Suprapubic skin (tissue), 3 donors: ENCODE results near the gene DCTPP1.

Experiments
- CTCF ChIP-seq, 2 donors: fragments of 200-600 bp in 1 of 2; fragments of 450-650 bp in 1 of 2; sonication (generic) in 1 of 2; IDR thresholded peaks; one replicate each; pipeline ENCODE4 v1.5.1; 2016 to 2019; ENCODE audit warnings: antibody characterized with exemption in 2 of 2, mild to moderate bottlenecking in 1 of 2, moderate library complexity in 1 of 2
- POLR2A ChIP-seq, 2 donors: fragments of 450-650 bp; IDR thresholded peaks; one replicate each; pipeline ENCODE4 v1.6.1; 2017; ENCODE audit warnings: antibody characterized with exemption in 2 of 2, mild to moderate bottlenecking in 2 of 2, moderate library complexity in 2 of 2

GRCh38 chr16:30457743-30458560 is 28.1 kb upstream of the DCTPP1 start:
- TF ChIP-seq CTCF (IDR thresholded peaks at IDR 0.05) (no peak), POLR2A (IDR thresholded peaks at IDR 0.05) (no peak)
